K562 (cell line): ENCODE measurements around the gene DBNDD2. TPM values are rescaled to one million over a fixed set of nuclear protein-coding genes. Genes with fewer than 3 reads are reported as not detected.

Experiments
- CBX8 ChIP-seq: fragments of 200-600 bp; sonication (generic); IDR thresholded peaks from 2 replicates; pipeline ENCODE4 v1.6.1; 2012; ENCODE audit warnings: borderline replicate concordance, mixed run types, low read depth, mild to moderate bottlenecking, moderate library complexity, mixed read lengths, low read length, control low read depth, inconsistent platforms; ENCODE audit not compliant: poor library complexity, severe bottlenecking; ENCODE audit errors: extremely low read depth
- CHD4 ChIP-seq: fragments of 200-600 bp; sonication (generic); IDR thresholded peaks from 3 replicates; pipeline ENCODE4 v1.6.1; 2012; ENCODE audit warnings: low read depth, mild to moderate bottlenecking, mixed read lengths, low read length, inconsistent platforms; ENCODE audit not compliant: insufficient read depth, insufficient replicate concordance, poor library complexity, severe bottlenecking
- CREB1 ChIP-seq, 2 experiments: sonication (generic) in 1 of 2; formaldehyde crosslinking in 1 of 2; IDR thresholded peaks; 2 replicates each; pipeline versions ENCODE4 v1.6.1 to v1.8.0; 2012 to 2022; ENCODE audit warnings: inconsistent platforms in 1 of 2, mild to moderate bottlenecking in 1 of 2, missing genetic modification reagents in 1 of 2, moderate library complexity in 1 of 2
- DPF2 ChIP-seq: fragments of 450-650 bp; IDR thresholded peaks from 2 replicates; pipeline ENCODE4 v1.6.1; 2016
- ETS2 ChIP-seq: IDR thresholded peaks from 2 replicates; pipeline ENCODE4 v1.6.1; 2016; ENCODE audit warnings: borderline replicate concordance, missing genetic modification characterization, mild to moderate bottlenecking, moderate library complexity, missing compliant biosample characterization; ENCODE audit not compliant: poor library complexity, severe bottlenecking
- HBP1 ChIP-seq: fragments of 450-650 bp; formaldehyde crosslinking; IDR thresholded peaks from 2 replicates; pipeline ENCODE4 v1.4.0; 2022; ENCODE audit warnings: missing genetic modification characterization
- IRF2 ChIP-seq: sonication (generic); formaldehyde crosslinking; IDR thresholded peaks from 2 replicates; pipeline ENCODE4 v1.8.1; 2022; ENCODE audit warnings: mild to moderate bottlenecking, missing genetic modification reagents
- JUN ChIP-seq, 2 experiments: sonication (generic) in 1 of 2; formaldehyde crosslinking in 1 of 2; IDR thresholded peaks; 2 replicates each; pipeline versions ENCODE4 v1.6.1 to v1.8.0; 2012 to 2022; ENCODE audit warnings: borderline replicate concordance in 2 of 2, mild to moderate bottlenecking in 2 of 2, improper control_type of control experiment in 1 of 2, low read depth in 1 of 2, low read length in 1 of 2, missing genetic modification reagents in 1 of 2
- MLX ChIP-seq, 2 experiments: fragments of 450-650 bp in 1 of 2; sonication (generic) in 1 of 2; formaldehyde crosslinking; conservative IDR thresholded peaks; 2 replicates each; pipeline versions ENCODE4 v1.4.0 to v1.8.1; 2020 to 2022; ENCODE audit warnings: mild to moderate bottlenecking in 1 of 2, missing genetic modification reagents in 1 of 2
- NR0B1 ChIP-seq: fragments of 450-650 bp; IDR thresholded peaks from one replicate; pipeline ENCODE4 v1.6.1; 2018; ENCODE audit warnings: mild to moderate bottlenecking, moderate library complexity; ENCODE audit not compliant: partially characterized antibody
- SMAD3 ChIP-seq: fragments of 450-650 bp; formaldehyde crosslinking; conservative IDR thresholded peaks from 2 replicates; pipeline ENCODE4 v1.4.0; 2020; ENCODE audit warnings: mild to moderate bottlenecking
- TFAP4 ChIP-seq: sonication (generic); formaldehyde crosslinking; IDR thresholded peaks from 2 replicates; pipeline ENCODE4 v1.8.0; 2022; ENCODE audit warnings: missing genetic modification reagents, mild to moderate bottlenecking, moderate library complexity, borderline replicate concordance
- TOE1 ChIP-seq, 2 experiments: fragments of 450-650 bp in 1 of 2; sonication (generic) in 1 of 2; formaldehyde crosslinking in 1 of 2; IDR thresholded peaks; 2 replicates each; pipeline versions ENCODE4 v1.7.1 to v1.8.0; 2016 to 2022; ENCODE audit warnings: borderline replicate concordance in 2 of 2, mild to moderate bottlenecking in 2 of 2, antibody characterized with exemption in 1 of 2, inconsistent platforms in 1 of 2, low read depth in 1 of 2, missing genetic modification reagents in 1 of 2, moderate library complexity in 1 of 2
- ZBTB34 ChIP-seq: fragments of 250-450 bp; sonication (Bioruptor Pico); IDR thresholded peaks from 2 replicates; pipeline ENCODE4 v1.8.0; 2021; ENCODE audit warnings: mild to moderate bottlenecking, moderate library complexity
- ZNF175 ChIP-seq: fragments of 200-800 bp; sonication (Bioruptor generic); IDR thresholded peaks from 2 replicates; pipeline ENCODE4 v1.6.1; 2016; ENCODE audit warnings: low read depth, mild to moderate bottlenecking, missing genetic modification characterization, missing compliant biosample characterization
- ZNF184 ChIP-seq: sonication (generic); formaldehyde crosslinking; IDR thresholded peaks from 2 replicates; pipeline ENCODE4 v1.5.0; 2020; ENCODE audit warnings: missing genetic modification reagents
- ZNF717 ChIP-seq: fragments of 250-450 bp; sonication (Bioruptor Pico); IDR thresholded peaks from 2 replicates; pipeline ENCODE4 v1.5.0; 2021
- polyA plus RNA-seq, 8 experiments: library from polyadenylated mRNA; depleted of rRNA in 4 of 8; stranded (reverse) in 5 of 8; unstranded in 3 of 8; fragments of >200 nt; fragmentation: Nextera tagmentation in 2 of 8; fragmentation: Illumina TruSeq in 1 of 8; extraction: Ambion mirVana in 2 of 8; extraction: Trizol in 1 of 8; gene quantifications; 2 replicates each; pipeline versions ENCODE4 v1.2.1 to v1.2.3, GENCODE V29; 2011 to 2014; ENCODE audit warnings: inconsistent platforms in 1 of 8, missing spikeins in 1 of 8
- total RNA-seq, 7 experiments: library from RNA; depleted of rRNA in 6 of 7; stranded (reverse); fragments of >200 nt in 6 of 7; fragmentation: Illumina TruSeq in 2 of 7; extraction: Trizol in 2 of 7; gene quantifications; 2 replicates each; pipeline versions ENCODE4 v1.2.1 to v1.2.3, GENCODE V29; 2011 to 2021; ENCODE audit warnings: low replicate concordance in 1 of 7

Gene DBNDD2
- total and polyA plus RNA-seq, 9 of the 15 experiments (the other 6 are each of a cell fraction or from before 2014, with no cell fraction given) = 12.8 to 64.0 (median 35.8) TPM

- TF ChIP-seq ZNF175 = no peak
- no peak for TF ChIP-seq JUN (IDR thresholded peaks at IDR 0.05; ENCODE audit: borderline replicate concordance, low read depth, low read length)
- no peak for TF ChIP-seq JUN (CRISPR knock-in tag; IDR thresholded peaks at IDR 0.05; ENCODE audit: borderline replicate concordance)
- TF ChIP-seq CREB1 (IDR thresholded peaks at IDR 0.05) = no peak
- TF ChIP-seq CREB1 (CRISPR knock-in tag; IDR thresholded peaks at IDR 0.05) = peak; percentile 63; the same call in 1 of the 2 replicates
- TF ChIP-seq NR0B1 = no peak
- no peak for TF ChIP-seq ETS2 (tag)
- TF ChIP-seq IRF2 (CRISPR knock-in tag) = no peak
- TF ChIP-seq ZBTB34 (CRISPR knock-in tag) = no peak
- peak; percentile 77; the same call in 1 of the 2 replicates for TF ChIP-seq TOE1 (IDR thresholded peaks at IDR 0.05; ENCODE audit: borderline replicate concordance)
- TF ChIP-seq TOE1 (CRISPR knock-in tag; IDR thresholded peaks at IDR 0.05; ENCODE audit: borderline replicate concordance, low read depth) = 0 out of 2 replicates have a peak, but pooled peaks have one; percentile 41
- TF ChIP-seq DPF2 = peak; percentile 28
- TF ChIP-seq ZNF717 (CRISPR knock-in tag) = no peak
- 0 out of 2 replicates have a peak, but pooled peaks have one; percentile 41 for TF ChIP-seq SMAD3 (CRISPR knock-in tag)
- TF ChIP-seq MLX (CRISPR knock-in tag; conservative IDR thresholded peaks at IDR 0.05) = no peak
- TF ChIP-seq CBX8 = no peak
- TF ChIP-seq HBP1 (CRISPR knock-in tag) = peak; percentile 58; the same call in 1 of the 2 replicates
- no peak for TF ChIP-seq ZNF184
- TF ChIP-seq CHD4 = no peak
- TF ChIP-seq TFAP4 (CRISPR knock-in tag) = peak; percentile 90; the same call in 1 of the 2 replicates
These were observed 45.1 kb upstream of the DBNDD2 start, which contains the start of gene SYS1 (continued) for GRCh38 chr20:45362804-45363610.
